MM.1S (cell line): ENCODE data around the gene WDR49.

Experiments
- DNase-seq: peaks from one replicate; pipeline ENCODE4 v3.0.0-alpha.2; 2015
- H2AFZ ChIP-seq: fragments of 300-600 bp; sonication (generic); 2 replicates; pipeline ENCODE4 v1.6.0; 2016; ENCODE audit warnings: antibody characterized with exemption, low read length
- H3F3A ChIP-seq: fragments of 300-600 bp; sonication (generic); 2 replicates; pipeline ENCODE4 v1.6.1; 2016; ENCODE audit warnings: mild to moderate bottlenecking, antibody characterized with exemption, low read length, moderate library complexity, mixed read lengths; ENCODE audit not compliant: insufficient read depth
- H3K27ac ChIP-seq: fragments of 300-600 bp; sonication (generic); 2 replicates; pipeline ENCODE4 v1.5.1; 2016; ENCODE audit warnings: mild to moderate bottlenecking, low read length
- H3K27me3 ChIP-seq: fragments of 300-600 bp; sonication (generic); replicated peaks from 2 replicates; pipeline ENCODE4 v1.6.0; 2016; ENCODE audit warnings: low read length; ENCODE audit not compliant: insufficient read depth
- H3K36me3 ChIP-seq: fragments of 300-600 bp; sonication (generic); replicated peaks from 2 replicates; pipeline ENCODE4 v1.6.1; 2016; ENCODE audit warnings: mild to moderate bottlenecking, low read length, mixed read lengths; ENCODE audit not compliant: insufficient read depth
- H3K4me1 ChIP-seq: fragments of 300-600 bp; sonication (generic); 2 replicates; pipeline ENCODE4 v1.6.1; 2016; ENCODE audit warnings: low read length, mixed read lengths
- H3K4me2 ChIP-seq: fragments of 300-600 bp; sonication (generic); 2 replicates; pipeline ENCODE4 v1.6.0; 2016; ENCODE audit warnings: low read depth, low read length
- H3K4me3 ChIP-seq: fragments of 300-600 bp; sonication (generic); 2 replicates; pipeline ENCODE4 v1.5.1; 2016; ENCODE audit warnings: low read length, mixed read lengths
- H3K79me2 ChIP-seq: fragments of 300-600 bp; sonication (generic); 2 replicates; pipeline ENCODE4 v1.6.1; 2016; ENCODE audit warnings: mixed run types, low read length, mixed read lengths
- H3K9ac ChIP-seq: fragments of 300-600 bp; sonication (generic); 2 replicates; pipeline ENCODE4 v1.6.1; 2016; ENCODE audit warnings: low read length, mixed read lengths
- H3K9me2 ChIP-seq: fragments of 300-600 bp; sonication (generic); replicated peaks from 2 replicates; pipeline ENCODE4 v1.6.1; 2016; ENCODE audit warnings: mild to moderate bottlenecking, low read length, mixed read lengths; ENCODE audit not compliant: insufficient read depth
- H3K9me3 ChIP-seq: fragments of 300-600 bp; sonication (generic); replicated peaks from 2 replicates; pipeline ENCODE4 v1.6.1; 2016; ENCODE audit warnings: mild to moderate bottlenecking, low read length, mixed read lengths; ENCODE audit not compliant: insufficient read depth
- H4K20me1 ChIP-seq: fragments of 300-600 bp; sonication (generic); 2 replicates; pipeline ENCODE4 v1.6.1; 2016; ENCODE audit warnings: mild to moderate bottlenecking, low read length, moderate library complexity, mixed read lengths; ENCODE audit not compliant: insufficient read depth
- EZH2 ChIP-seq: fragments of 300-600 bp; sonication (generic); optimal IDR thresholded peaks from 2 replicates; pipeline ENCODE3; 2017; ENCODE audit warnings: low read depth, mild to moderate bottlenecking, antibody characterized with exemption, low read length, mixed read lengths
- EZH2phosphoT487 ChIP-seq: fragments of 300-600 bp; sonication (generic); IDR thresholded peaks from 2 replicates; pipeline ENCODE4 v1.6.1; 2018; ENCODE audit warnings: antibody characterized with exemption, low read length
- TF ChIP-seq, protein P1 (sequence below): fragments of 300-600 bp; sonication (generic); IDR thresholded peaks from 2 replicates; pipeline ENCODE4 v1.5.1; 2016; ENCODE audit warnings: antibody characterized with exemption, low read length, mixed read lengths

The WDR49 gene

DNA sequence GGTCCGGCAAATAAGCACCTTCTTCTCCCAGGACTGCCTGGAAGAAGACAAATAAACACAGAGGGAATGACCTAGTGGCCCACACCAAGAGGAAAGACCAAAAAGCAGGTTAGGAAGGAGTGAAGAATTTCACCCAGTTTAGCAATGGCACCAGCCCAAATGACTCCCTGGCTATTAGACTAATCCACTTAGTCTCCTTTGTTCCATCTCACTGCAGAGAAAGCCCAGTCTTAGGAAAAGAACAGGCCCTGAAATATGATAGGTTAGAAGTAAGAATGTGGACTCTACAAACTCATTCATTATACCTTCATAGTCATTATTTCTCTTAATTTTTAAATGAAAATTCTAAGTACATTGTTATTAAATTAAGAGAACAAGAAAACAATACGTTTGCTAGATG is 203.1 kb downstream of the WDR49 start:
- Histone ChIP-seq H4K20me1 (no peaks in the 10 kb centered on the region), H3K4me2 (no peak overlapping the region), H3K9me2 (no peaks in the 10 kb centered on the region), H3K9ac (no peak overlapping the region), H3K27me3 (no peaks in the 10 kb centered on the region), H3K27ac (no peak overlapping the region), H3K79me2 (no peaks in the 10 kb centered on the region), H3F3A (no peaks in the 10 kb centered on the region), H3K4me1 (no peaks in the 10 kb centered on the region), H3K4me3 (no peak overlapping the region), H3K9me3 (no peaks in the 10 kb centered on the region), H2AFZ (no peak overlapping the region), H3K36me3 (no peaks in the 10 kb centered on the region)
- DNase-seq = no peak
- TF ChIP-seq EZH2 (no peak), EZH2phosphoT487 (no peak)
- TF ChIP-seq, protein P1, sequence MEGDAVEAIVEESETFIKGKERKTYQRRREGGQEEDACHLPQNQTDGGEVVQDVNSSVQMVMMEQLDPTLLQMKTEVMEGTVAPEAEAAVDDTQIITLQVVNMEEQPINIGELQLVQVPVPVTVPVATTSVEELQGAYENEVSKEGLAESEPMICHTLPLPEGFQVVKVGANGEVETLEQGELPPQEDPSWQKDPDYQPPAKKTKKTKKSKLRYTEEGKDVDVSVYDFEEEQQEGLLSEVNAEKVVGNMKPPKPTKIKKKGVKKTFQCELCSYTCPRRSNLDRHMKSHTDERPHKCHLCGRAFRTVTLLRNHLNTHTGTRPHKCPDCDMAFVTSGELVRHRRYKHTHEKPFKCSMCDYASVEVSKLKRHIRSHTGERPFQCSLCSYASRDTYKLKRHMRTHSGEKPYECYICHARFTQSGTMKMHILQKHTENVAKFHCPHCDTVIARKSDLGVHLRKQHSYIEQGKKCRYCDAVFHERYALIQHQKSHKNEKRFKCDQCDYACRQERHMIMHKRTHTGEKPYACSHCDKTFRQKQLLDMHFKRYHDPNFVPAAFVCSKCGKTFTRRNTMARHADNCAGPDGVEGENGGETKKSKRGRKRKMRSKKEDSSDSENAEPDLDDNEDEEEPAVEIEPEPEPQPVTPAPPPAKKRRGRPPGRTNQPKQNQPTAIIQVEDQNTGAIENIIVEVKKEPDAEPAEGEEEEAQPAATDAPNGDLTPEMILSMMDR = no peak

DNA sequence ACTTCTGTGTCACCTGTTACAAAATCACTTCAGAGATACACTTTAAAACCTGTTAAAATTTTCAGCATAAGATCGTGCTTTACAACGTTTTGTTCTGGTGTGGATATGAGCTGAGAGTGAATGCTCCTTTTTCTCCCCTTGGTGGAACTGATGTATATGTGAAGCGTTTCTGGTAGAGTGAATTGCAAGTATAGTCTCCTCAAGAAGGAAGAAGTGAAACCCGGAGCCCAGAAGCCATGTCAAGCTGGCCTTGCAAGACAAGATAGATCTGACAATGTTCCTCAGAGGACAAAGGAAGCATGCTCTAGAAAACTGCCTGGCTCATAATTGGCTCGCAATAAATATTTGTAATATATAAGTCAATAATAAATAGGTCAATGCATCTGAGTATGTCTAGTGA is 203.5 kb downstream of the WDR49 start:
- H3K27ac ChIP-seq = no peak overlapping the region
- no peak overlapping the region for H3K4me3 ChIP-seq
- no peaks in the 10 kb centered on the region for H3K27me3 ChIP-seq
- H3K79me2 ChIP-seq = no peaks in the 10 kb centered on the region
- peak; percentile 5 for DNase-seq
- no peaks in the 10 kb centered on the region for H3K9me3 ChIP-seq
- no peaks in the 10 kb centered on the region for H3K9me2 ChIP-seq
- no peak overlapping the region for H3K4me2 ChIP-seq
- no peaks in the 10 kb centered on the region for H3F3A ChIP-seq
- H4K20me1 ChIP-seq = no peaks in the 10 kb centered on the region
- TF ChIP-seq EZH2 = no peak
- no peak for TF ChIP-seq EZH2phosphoT487
- TF ChIP-seq, protein P1 = no peak
- no peak overlapping the region for H3K9ac ChIP-seq
- H3K36me3 ChIP-seq = no peaks in the 10 kb centered on the region
- no peaks in the 10 kb centered on the region for H3K4me1 ChIP-seq
- no peak overlapping the region for H2AFZ ChIP-seq

DNA sequence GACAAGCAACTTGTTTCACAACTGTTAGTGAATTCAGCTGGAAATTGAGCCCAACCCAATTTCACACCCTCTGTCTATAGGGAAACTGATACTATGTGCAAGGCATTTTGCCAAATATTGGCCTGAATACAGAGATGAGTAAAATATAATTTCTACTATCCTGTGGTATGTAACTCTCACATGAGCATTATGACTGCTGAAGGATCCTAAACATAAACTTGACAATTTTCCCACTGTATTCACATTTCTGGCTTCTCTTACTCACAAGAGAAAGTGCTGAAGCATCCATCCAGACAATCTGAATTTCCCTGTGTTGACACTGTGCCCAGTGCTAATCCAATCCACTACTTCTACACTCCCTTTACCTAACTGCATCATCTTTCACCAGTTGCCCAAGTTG is 208.3 kb downstream of the WDR49 start:
- no peaks in the 10 kb centered on the region for H3K4me1 ChIP-seq
- H3K27ac ChIP-seq = no peak overlapping the region
- no peak for TF ChIP-seq EZH2phosphoT487
- TF ChIP-seq EZH2 = no peak
- TF ChIP-seq, protein P1 = no peak
- no peaks in the 10 kb centered on the region for H3K36me3 ChIP-seq
- no peaks in the 10 kb centered on the region for H3K9me3 ChIP-seq
- H4K20me1 ChIP-seq = no peaks in the 10 kb centered on the region
- H3K4me2 ChIP-seq = no peak overlapping the region
- no peaks in the 10 kb centered on the region for H3K27me3 ChIP-seq
- H3K9me2 ChIP-seq = no peaks in the 10 kb centered on the region
- H3K9ac ChIP-seq = no peak overlapping the region
- peak; percentile 4 for DNase-seq
- H2AFZ ChIP-seq = no peak overlapping the region
- H3K4me3 ChIP-seq = no peak overlapping the region
- no peaks in the 10 kb centered on the region for H3F3A ChIP-seq
- no peaks in the 10 kb centered on the region for H3K79me2 ChIP-seq
